Endothelial cell of umbilical vein (primary cell): ENCODE data around the gene URM1. TPM values are rescaled to one million over a fixed set of nuclear protein-coding genes. Genes with fewer than 3 reads are reported as not detected.

Experiments used
- BruUV-seq: library from RNA; stranded (reverse); fragments of 400-500 nt; replicated peaks from 2 replicates; lab custom pipeline; 2021; lab: Mats Ljungman, UMichigan
- CTCF ChIA-PET: fragments of 300-600, 350-600 bp; sonication (Branson Sonifier 250); formaldehyde crosslinking; loops from one replicate; lab custom pipeline; 2021; ENCODE audit warnings: antibody characterized with exemption, inconsistent platforms; lab: Charles Lee
- POLR2A ChIA-PET: fragments of 300-600, 350-600 bp; sonication (Branson Sonifier 250); formaldehyde crosslinking; loops from one replicate; lab custom pipeline; 2021; ENCODE audit warnings: antibody characterized with exemption, inconsistent platforms; lab: Charles Lee
- DNase-seq: peaks from one replicate; pipeline ENCODE4 v3.0.0-alpha.2; 2011; ENCODE audit warnings: low read depth, low spot score
- FAIRE-seq: peaks from 2 replicates; lab custom pipeline; 2011; peaks lifted over from hg19 to GRCh38; lab: Jason Lieb, UNC
- H2AFZ ChIP-seq: 2 replicates; pipeline ENCODE4 v1.6.0; 2012; ENCODE audit warnings: low read depth, low read length, control low read depth, inconsistent platforms
- H3K27ac ChIP-seq: 2 replicates; pipeline ENCODE4 v1.5.1; 2011; ENCODE audit warnings: low read depth, mild to moderate bottlenecking, control low read depth, low read length, moderate library complexity; ENCODE audit not compliant: insufficient read depth
- H3K27me3 ChIP-seq, 2 experiments: 2 replicates each; pipeline versions ENCODE4 v1.6.0 to v1.6.1; 2011; ENCODE audit warnings: low read length in 2 of 2, mixed read lengths in 1 of 2; ENCODE audit not compliant: control insufficient read depth in 2 of 2, insufficient read depth in 2 of 2
- H3K36me3 ChIP-seq, 2 experiments: 2 replicates in 1 of 2; 3 replicates in 1 of 2; pipeline ENCODE4 v1.5.1; 2011; ENCODE audit warnings: low read length in 2 of 2, mild to moderate bottlenecking in 1 of 2, moderate library complexity in 1 of 2; ENCODE audit not compliant: control insufficient read depth in 2 of 2, insufficient read depth in 2 of 2; ENCODE audit errors: extremely low read depth in 1 of 2
- H3K4me1 ChIP-seq: 3 replicates; pipeline ENCODE4 v1.5.1; 2011; ENCODE audit warnings: mild to moderate bottlenecking, low read length; ENCODE audit not compliant: control insufficient read depth, insufficient read depth; ENCODE audit errors: extremely low read depth
- H3K4me2 ChIP-seq: 2 replicates; pipeline ENCODE4 v1.6.1; 2011; ENCODE audit warnings: low read length, control low read depth, mixed read lengths; ENCODE audit not compliant: insufficient read depth
- H3K4me3 ChIP-seq, 3 experiments: fragments of 200-600 bp in 1 of 3; sonication (generic), shearing (Covaris generic) in 1 of 3; replicated peaks in 1 of 3; 2 replicates each; pipeline ENCODE4 v1.5.1; 2011 to 2016; ENCODE audit warnings: control low read depth in 3 of 3, low read length in 3 of 3, mild to moderate bottlenecking in 2 of 3, inconsistent platforms in 1 of 3, low read depth in 1 of 3, moderate library complexity in 1 of 3; ENCODE audit not compliant: insufficient read depth in 1 of 3
- H3K79me2 ChIP-seq: 2 replicates; pipeline ENCODE4 v1.6.0; 2012; ENCODE audit warnings: low read length, inconsistent platforms; ENCODE audit not compliant: control insufficient read depth, insufficient read depth
- H3K9ac ChIP-seq: replicated peaks from 2 replicates; pipeline ENCODE3; 2011; ENCODE audit warnings: low read length, control low read depth; ENCODE audit not compliant: insufficient read depth; ENCODE audit errors: extremely low read depth
- H3K9me1 ChIP-seq: replicated peaks from 3 replicates; pipeline ENCODE4 v1.6.0; 2011; ENCODE audit warnings: mild to moderate bottlenecking, low read length; ENCODE audit not compliant: control insufficient read depth, insufficient read depth; ENCODE audit errors: extremely low read depth
- H3K9me3 ChIP-seq: replicated peaks from 2 replicates; pipeline ENCODE4 v1.5.1; 2012; ENCODE audit warnings: low read length, inconsistent platforms; ENCODE audit not compliant: control insufficient read depth, insufficient read depth
- H4K20me1 ChIP-seq: replicated peaks from 2 replicates; pipeline ENCODE3; 2011; ENCODE audit warnings: mild to moderate bottlenecking, low read length; ENCODE audit not compliant: control insufficient read depth, insufficient read depth; ENCODE audit errors: extremely low read depth
- CTCF ChIP-seq, 2 donors: IDR thresholded peaks; 1 replicate in 1 of 2; 2 replicates in 1 of 2; pipeline ENCODE4 v1.5.1; 2011; ENCODE audit warnings: low read length in 2 of 2, mild to moderate bottlenecking in 2 of 2, moderate library complexity in 2 of 2, control low read depth in 1 of 2, inconsistent platforms in 1 of 2, low read depth in 1 of 2; ENCODE audit not compliant: insufficient read depth in 1 of 2; ENCODE audit errors: extremely low read depth in 1 of 2
- EZH2 ChIP-seq: IDR thresholded peaks from 2 replicates; pipeline ENCODE4 v1.6.1; 2012; ENCODE audit warnings: borderline replicate concordance, low read depth, mild to moderate bottlenecking, moderate library complexity, low read length, inconsistent platforms; ENCODE audit not compliant: severe bottlenecking
- FOS ChIP-seq: IDR thresholded peaks from 2 replicates; pipeline ENCODE4 v1.6.1; 2011; ENCODE audit warnings: mild to moderate bottlenecking, low read length, moderate library complexity, borderline replicate concordance; ENCODE audit not compliant: insufficient read depth
- GATA2 ChIP-seq: IDR thresholded peaks from 2 replicates; pipeline ENCODE4 v1.7.0; 2011; ENCODE audit warnings: low read depth, mild to moderate bottlenecking, moderate library complexity, mixed read lengths, low read length; ENCODE audit not compliant: insufficient read length, insufficient read depth
- JUN ChIP-seq: IDR thresholded peaks from 2 replicates; pipeline ENCODE4 v1.6.1; 2011; ENCODE audit warnings: borderline replicate concordance, low read depth; ENCODE audit not compliant: insufficient read length, insufficient read depth
- MAX ChIP-seq: IDR thresholded peaks from 2 replicates; pipeline ENCODE4 v1.6.1; 2011; ENCODE audit not compliant: insufficient read depth, insufficient read length
- MYC ChIP-seq: IDR thresholded peaks from one replicate; pipeline ENCODE4 v1.6.1; 2011; ENCODE audit warnings: mild to moderate bottlenecking, low read depth, low read length
- POLR2A ChIP-seq: IDR thresholded peaks from 2 replicates; pipeline ENCODE4 v1.6.1; 2012; ENCODE audit warnings: low read depth, mild to moderate bottlenecking, control low read depth, low read length
- POLR2AphosphoS5 ChIP-seq: IDR thresholded peaks from 2 replicates; pipeline ENCODE4 v1.6.1; 2012; ENCODE audit warnings: low read depth, mild to moderate bottlenecking, control low read depth, low read length, moderate library complexity; ENCODE audit not compliant: insufficient read depth
- dilution Hi-C: fragments of 300-500 bp; cut with MboI; formaldehyde crosslinking; loops from one replicate; pipeline ENCODE4 v1.15.0; 2019; ENCODE audit warnings: low sequenced_read_pairs; ENCODE audit not compliant: extremely low pct_ligation_motif_present
- intact Hi-C: fragments of 100-400 bp; cut with micrococcal nuclease; formaldehyde crosslinking; loops from one replicate; pipeline ENCODE4 v1.10.0; 2022
- polyA plus RNA-seq, 4 experiments: library from polyadenylated mRNA; depleted of rRNA in 3 of 4; stranded (reverse) in 3 of 4; unstranded in 1 of 4; fragments of >200 nt; gene quantifications; 2 replicates each; pipeline versions ENCODE4 v1.2.1 to v1.2.3, GENCODE V29; 2011 to 2012; ENCODE audit warnings: missing spikeins in 1 of 4
- total RNA-seq: library from RNA; stranded (reverse); gene quantifications from 2 replicates; pipeline ENCODE4 v1.2.3, GENCODE V29; 2021

Gene URM1
- total and polyA plus RNA-seq, 2 donors (not counting 3 experiments of a cell fraction or from before 2014, with no cell fraction given) = 86.5 to 100 TPM

GRCh38 chr9:128404560-128404959, 33.4 kb downstream of the URM1 start:
- POLR2A ChIA-PET = no interaction called here
- CTCF ChIA-PET = interaction anchor here (0.6 kb wide), 2 partner anchors 19 to 51 kb away, joined by 3 read pairs; partner anchors contain the start of gene ODF2
- no peak for FAIRE-seq

More at GRCh38 chr9:128404560-128404959, 33.4 kb downstream of the URM1 start:
- H4K20me1 ChIP-seq = no peaks in the 10 kb centered on the region
- no peaks in the 10 kb centered on the region for H3K36me3 ChIP-seq
- H3K27ac ChIP-seq = no peak overlapping the region
- TF ChIP-seq POLR2AphosphoS5 (no peak), MYC (no peak), POLR2A (no peak), GATA2 (no peak), CTCF (IDR thresholded peaks at IDR 0.05; ENCODE audit: extremely low read depth in 1 of 2, insufficient read depth in 1 of 2, low read depth in 1 of 2, low read length in 2 of 2) (no peak), FOS (no peak), MAX (no peak), JUN (no peak), EZH2 (no peak)
- DNase-seq = no peak
- no peaks in the 10 kb centered on the region for H3K4me1 ChIP-seq
- H3K27me3 ChIP-seq = no peaks in the 10 kb centered on the region
- no peaks in the 10 kb centered on the region for H3K79me2 ChIP-seq
- no peaks in the 10 kb centered on the region for H3K9me3 ChIP-seq
- BruUV-seq = no TSS peak
- H3K9ac ChIP-seq = no peak overlapping the region
- H3K4me2 ChIP-seq = no peak overlapping the region
- intact Hi-C loops = no loop called here
- dilution Hi-C loops = no loop called here
- H3K9me1 ChIP-seq = no peaks in the 10 kb centered on the region
- H2AFZ ChIP-seq = no peak overlapping the region
- H3K4me3 ChIP-seq = no peak overlapping the region
